ENCODE measurements around the gene TNFRSF8.

DNA sequence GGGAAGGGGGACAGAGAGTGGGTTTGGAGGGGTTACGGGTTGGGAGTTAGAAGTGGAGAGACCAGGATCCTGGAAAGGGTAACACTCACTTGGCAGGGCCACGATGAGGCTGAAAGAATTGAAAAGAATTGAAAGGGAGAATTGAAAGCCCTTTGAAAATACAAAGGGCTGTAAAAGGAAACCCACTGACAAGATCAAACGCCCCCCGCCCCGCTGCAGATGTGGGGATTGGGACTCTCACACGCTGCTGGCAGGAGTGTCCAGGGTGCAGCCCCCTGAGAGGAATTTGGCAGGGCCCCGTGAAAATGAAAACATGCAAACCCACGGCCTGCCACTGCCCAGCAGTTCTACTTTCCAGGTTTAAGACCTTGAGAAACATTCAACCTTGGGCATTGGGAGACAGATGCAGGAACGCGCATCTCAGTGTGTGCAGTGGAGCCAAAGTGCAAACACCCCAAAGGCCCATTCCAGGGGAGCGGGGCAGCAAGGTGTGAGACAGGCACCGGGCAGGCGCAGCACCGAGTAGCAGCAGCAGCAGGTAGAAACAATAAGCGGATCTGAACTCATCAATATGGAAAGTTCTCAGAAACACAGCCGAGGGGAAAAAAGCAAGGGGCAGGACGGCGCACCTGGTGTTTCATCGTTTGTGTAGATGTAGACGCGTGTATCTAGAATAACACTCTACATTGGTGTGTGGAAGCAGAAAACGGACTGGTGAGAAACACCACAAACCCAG is 95.4 kb downstream of the TNFRSF8 start:
- TF ChIP-seq, protein P1, sequence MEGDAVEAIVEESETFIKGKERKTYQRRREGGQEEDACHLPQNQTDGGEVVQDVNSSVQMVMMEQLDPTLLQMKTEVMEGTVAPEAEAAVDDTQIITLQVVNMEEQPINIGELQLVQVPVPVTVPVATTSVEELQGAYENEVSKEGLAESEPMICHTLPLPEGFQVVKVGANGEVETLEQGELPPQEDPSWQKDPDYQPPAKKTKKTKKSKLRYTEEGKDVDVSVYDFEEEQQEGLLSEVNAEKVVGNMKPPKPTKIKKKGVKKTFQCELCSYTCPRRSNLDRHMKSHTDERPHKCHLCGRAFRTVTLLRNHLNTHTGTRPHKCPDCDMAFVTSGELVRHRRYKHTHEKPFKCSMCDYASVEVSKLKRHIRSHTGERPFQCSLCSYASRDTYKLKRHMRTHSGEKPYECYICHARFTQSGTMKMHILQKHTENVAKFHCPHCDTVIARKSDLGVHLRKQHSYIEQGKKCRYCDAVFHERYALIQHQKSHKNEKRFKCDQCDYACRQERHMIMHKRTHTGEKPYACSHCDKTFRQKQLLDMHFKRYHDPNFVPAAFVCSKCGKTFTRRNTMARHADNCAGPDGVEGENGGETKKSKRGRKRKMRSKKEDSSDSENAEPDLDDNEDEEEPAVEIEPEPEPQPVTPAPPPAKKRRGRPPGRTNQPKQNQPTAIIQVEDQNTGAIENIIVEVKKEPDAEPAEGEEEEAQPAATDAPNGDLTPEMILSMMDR (conservative IDR thresholded peaks at IDR 0.05; ENCODE audit: low read depth, low read length) = no peak
- no peak for TF ChIP-seq EZH2 (IDR thresholded peaks at IDR 0.05; ENCODE audit: low read length, unreplicated experiment)
- TF ChIP-seq EZH2phosphoT487 (IDR thresholded peaks at IDR 0.05; ENCODE audit: borderline replicate concordance, low read length) = no peak
